K562 (cell line): Measurements from ENCODE around the gene EYA3. TPM values are rescaled to one million over a fixed set of nuclear protein-coding genes. Genes with fewer than 3 reads are reported as not detected.

Source experiments
- ATAC-seq: fragments of 200-7000 bp; cut with Tn5 transposase; 3 replicates; pipeline ENCODE4 v1.9.1; 2020; ENCODE audit warnings: moderate library complexity
- BruUV-seq: library from RNA; stranded (reverse); fragments of 400-500 nt; replicated peaks from 2 replicates; lab custom pipeline; 2021; lab: Mats Ljungman, UMichigan
- CTCF ChIA-PET: fragments of 300-600 bp; formaldehyde crosslinking; extraction: SDS; loops from one replicate; lab custom pipeline; 2021; ENCODE audit warnings: low intra/inter-chr PET ratio; lab: Yijun Ruan, JAX
- POLR2A ChIA-PET: fragments of 300-600, 350-650 bp; sonication (Branson Sonifier 250); formaldehyde crosslinking; extraction: SDS; loops from one replicate; lab custom pipeline; 2021; ENCODE audit warnings: antibody characterized with exemption, inconsistent platforms; lab: Yijun Ruan, JAX
- DNase-seq, 4 experiments: peaks; one replicate each; pipeline versions ENCODE4 v3.0.0 to v3.0.0-alpha.2; 2011 to 2018; ENCODE audit warnings: low spot score in 3 of 4, mixed read lengths in 3 of 4; ENCODE audit errors: extremely low read depth in 1 of 4
- FAIRE-seq: peaks from 2 replicates; lab custom pipeline; 2011; peaks lifted over from hg19 to GRCh38; lab: Jason Lieb, UNC
- H2AFZ ChIP-seq: 2 replicates; pipeline ENCODE4 v1.6.0; 2011; ENCODE audit warnings: low read depth, low read length, control low read depth, inconsistent platforms
- H3K27ac ChIP-seq: fragments of 200-600 bp; 3 replicates; pipeline ENCODE4 v1.8.0; 2011; ENCODE audit warnings: low read depth, mild to moderate bottlenecking, control low read depth, inconsistent platforms, low read length, moderate library complexity, mixed read lengths; ENCODE audit errors: extremely low read depth
- H3K27me3 ChIP-seq, 2 experiments: fragments of 300-600 bp in 1 of 2; 2 replicates in 1 of 2; 3 replicates in 1 of 2; pipeline versions ENCODE4 v1.6.0 to v1.8.0; 2011; ENCODE audit warnings: inconsistent platforms in 2 of 2, low read length in 2 of 2, mild to moderate bottlenecking in 1 of 2, mixed read lengths in 1 of 2, moderate library complexity in 1 of 2; ENCODE audit not compliant: control insufficient read depth in 2 of 2, insufficient read depth in 2 of 2
- H3K36me3 ChIP-seq: fragments of 300-600 bp; 3 replicates; pipeline ENCODE4 v1.8.0; 2011; ENCODE audit warnings: mild to moderate bottlenecking, low read length, inconsistent platforms; ENCODE audit not compliant: control insufficient read depth, insufficient read depth
- H3K4me1 ChIP-seq, 2 experiments: fragments of 200-600 bp in 1 of 2; replicated peaks in 1 of 2; 2 replicates in 1 of 2; 3 replicates in 1 of 2; pipeline versions ENCODE4 v1.5.1 to v1.8.0; 2011; ENCODE audit warnings: inconsistent platforms in 2 of 2, low read length in 2 of 2, mild to moderate bottlenecking in 1 of 2, mixed read lengths in 1 of 2, moderate library complexity in 1 of 2; ENCODE audit not compliant: control insufficient read depth in 2 of 2, insufficient read depth in 2 of 2
- H3K4me2 ChIP-seq: 2 replicates; pipeline ENCODE4 v1.6.1; 2011; ENCODE audit warnings: low read length, control low read depth, inconsistent platforms, mixed read lengths; ENCODE audit not compliant: insufficient read depth
- H3K4me3 ChIP-seq: fragments of 200-600 bp; sonication (generic), shearing (Covaris generic); 2 replicates; pipeline ENCODE4 v1.5.1; 2016; ENCODE audit warnings: control low read depth, inconsistent platforms
- H3K79me2 ChIP-seq: fragments of 200-600 bp; 3 replicates; pipeline ENCODE4 v1.8.0; 2011; ENCODE audit warnings: low read length, inconsistent platforms; ENCODE audit not compliant: control insufficient read depth, insufficient read depth
- H3K9ac ChIP-seq, 2 experiments: 2 replicates each; pipeline versions ENCODE4 v1.6.0 to v1.6.1; 2011; ENCODE audit warnings: low read depth in 2 of 2, low read length in 2 of 2, control low read depth in 1 of 2, inconsistent platforms in 1 of 2, mild to moderate bottlenecking in 1 of 2, mixed read lengths in 1 of 2; ENCODE audit not compliant: insufficient read depth in 1 of 2
- H3K9me1 ChIP-seq: one replicate; pipeline ENCODE4 v1.6.0; 2011; ENCODE audit warnings: inconsistent platforms, mild to moderate bottlenecking, low read length, moderate library complexity; ENCODE audit not compliant: control insufficient read depth, insufficient read depth
- H3K9me3 ChIP-seq: replicated peaks from 2 replicates; pipeline ENCODE4 v1.5.1; 2011; ENCODE audit warnings: low read depth, low read length, inconsistent platforms; ENCODE audit not compliant: control insufficient read depth, insufficient read depth
- H4K20me1 ChIP-seq: replicated peaks from 2 replicates; pipeline ENCODE4 v1.6.1; 2011; ENCODE audit warnings: low read length, inconsistent platforms, mixed read lengths; ENCODE audit not compliant: control insufficient read depth, insufficient read depth
- AFF1 ChIP-seq, 2 experiments: fragments of 450-650 bp; IDR thresholded peaks; 2 replicates each; pipeline ENCODE4 v1.6.1; 2018; ENCODE audit warnings: mild to moderate bottlenecking in 2 of 2, low read depth in 1 of 2; ENCODE audit not compliant: partially characterized antibody in 2 of 2
- ESRRA ChIP-seq: fragments of 450-650 bp; IDR thresholded peaks from 2 replicates; pipeline ENCODE4 v1.6.1; 2014; ENCODE audit warnings: low read depth, mild to moderate bottlenecking, moderate library complexity, borderline replicate concordance
- STAT5A ChIP-seq: IDR thresholded peaks from 2 replicates; pipeline ENCODE4 v1.6.1; 2012; ENCODE audit warnings: low read length, inconsistent platforms, borderline replicate concordance
- WGBS: fragments of 100-300 bp; shearing (Covaris generic); methylation state at CpG from one replicate; pipeline ENCODE4 v1.1.6; 2016; ENCODE audit warnings: low coverage, mixed read lengths; ENCODE audit not compliant: insufficient coverage; ENCODE audit errors: missing lambda C conversion rate; 5-methylcytosine and 5-hydroxymethylcytosine counted together
- in situ Hi-C: fragments of 300-500 bp; cut with MboI; formaldehyde crosslinking; loops from 4 replicates; pipeline ENCODE4 v1.15.0; 2018; ENCODE audit warnings: inconsistent platforms, mixed read lengths
- intact Hi-C: fragments of 100-400 bp; cut with micrococcal nuclease; formaldehyde crosslinking; loops from 2 replicates; pipeline ENCODE4 v1.14.2; 2022
- polyA plus RNA-seq, 8 experiments: library from polyadenylated mRNA; depleted of rRNA in 4 of 8; stranded (reverse) in 5 of 8; unstranded in 3 of 8; fragments of >200 nt; fragmentation: Nextera tagmentation in 2 of 8; fragmentation: Illumina TruSeq in 1 of 8; extraction: Ambion mirVana in 2 of 8; extraction: Trizol in 1 of 8; gene quantifications; 2 replicates each; pipeline versions ENCODE4 v1.2.1 to v1.2.3, GENCODE V29; 2011 to 2014; ENCODE audit warnings: inconsistent platforms in 1 of 8, missing spikeins in 1 of 8
- total RNA-seq, 7 experiments: library from RNA; depleted of rRNA in 6 of 7; stranded (reverse); fragments of >200 nt in 6 of 7; fragmentation: Illumina TruSeq in 2 of 7; extraction: Trizol in 2 of 7; gene quantifications; 2 replicates each; pipeline versions ENCODE4 v1.2.1 to v1.2.3, GENCODE V29; 2011 to 2021; ENCODE audit warnings: low replicate concordance in 1 of 7
- TF ChIP-seq, protein P1 (sequence below): sonication (generic); IDR thresholded peaks from 2 replicates; pipeline ENCODE4 v1.6.1; 2016
- TF ChIP-seq, protein P2 (sequence below), 2 experiments: fragments of 450-650 bp; IDR thresholded peaks; 2 replicates each; pipeline ENCODE4 v1.6.1; 2016; ENCODE audit warnings: mild to moderate bottlenecking in 2 of 2, borderline replicate concordance in 1 of 2, low read depth in 1 of 2, moderate library complexity in 1 of 2

The EYA3 gene
- total and polyA plus RNA-seq, 9 of the 15 experiments (the other 6 are each of a cell fraction or from before 2014, with no cell fraction given): 21.7 to 64.0 (median 43.6) TPM

- H4K20me1 ChIP-seq: no peaks in the 10 kb centered on the region
- POLR2A ChIA-PET: interaction anchor here (1.0 kb wide), 1 partner anchor 12 kb away, joined by 3 read pairs; no protein-coding TSS in a partner anchor
- intact Hi-C loops: no loop called here
- no TSS peak for BruUV-seq
- H3K4me3 ChIP-seq: no peak overlapping the region
- H3K9ac ChIP-seq: no peak overlapping the region
- no peaks in the 10 kb centered on the region for H3K79me2 ChIP-seq
- DNase-seq (peak in 1 of 4 experiments; percentile 36), ATAC-seq (no peak), FAIRE-seq (no peak)
- H3K4me1 ChIP-seq: peaks cover 9 to 16% of the 10 kb centered on the region in 2 experiments; a peak in 4 of 5 replicates
- H2AFZ ChIP-seq: peak overlapping the region; percentile 30
- no peak overlapping the region; the same call in 2 of the 3 replicates for H3K27ac ChIP-seq
- H3K9me1 ChIP-seq: no peaks in the 10 kb centered on the region
- 19% methylated on average over 11 of the region's 11 CpGs for WGBS
- in situ Hi-C loops: no loop called here
- no peaks in the 10 kb centered on the region for H3K27me3 ChIP-seq
- H3K36me3 ChIP-seq: no peaks in the 10 kb centered on the region
- H3K9me3 ChIP-seq: no peaks in the 10 kb centered on the region
- H3K4me2 ChIP-seq: no peak overlapping the region
- CTCF ChIA-PET: no interaction called here
- TF ChIP-seq STAT5A: peak; percentile 59; the same call in 1 of the 2 replicates
- peak in 1 of 2 experiments; percentile 34 for TF ChIP-seq AFF1 (IDR thresholded peaks at IDR 0.05; ENCODE audit: low read depth in 1 of 2, partially characterized antibody in 2 of 2)
- TF ChIP-seq ESRRA: peak; percentile 86
- TF ChIP-seq, protein P1, sequence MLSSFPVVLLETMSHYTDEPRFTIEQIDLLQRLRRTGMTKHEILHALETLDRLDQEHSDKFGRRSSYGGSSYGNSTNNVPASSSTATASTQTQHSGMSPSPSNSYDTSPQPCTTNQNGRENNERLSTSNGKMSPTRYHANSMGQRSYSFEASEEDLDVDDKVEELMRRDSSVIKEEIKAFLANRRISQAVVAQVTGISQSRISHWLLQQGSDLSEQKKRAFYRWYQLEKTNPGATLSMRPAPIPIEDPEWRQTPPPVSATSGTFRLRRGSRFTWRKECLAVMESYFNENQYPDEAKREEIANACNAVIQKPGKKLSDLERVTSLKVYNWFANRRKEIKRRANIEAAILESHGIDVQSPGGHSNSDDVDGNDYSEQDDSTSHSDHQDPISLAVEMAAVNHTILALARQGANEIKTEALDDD: peak; percentile 53; the same call in 1 of the 2 replicates
- TF ChIP-seq, protein P2, sequence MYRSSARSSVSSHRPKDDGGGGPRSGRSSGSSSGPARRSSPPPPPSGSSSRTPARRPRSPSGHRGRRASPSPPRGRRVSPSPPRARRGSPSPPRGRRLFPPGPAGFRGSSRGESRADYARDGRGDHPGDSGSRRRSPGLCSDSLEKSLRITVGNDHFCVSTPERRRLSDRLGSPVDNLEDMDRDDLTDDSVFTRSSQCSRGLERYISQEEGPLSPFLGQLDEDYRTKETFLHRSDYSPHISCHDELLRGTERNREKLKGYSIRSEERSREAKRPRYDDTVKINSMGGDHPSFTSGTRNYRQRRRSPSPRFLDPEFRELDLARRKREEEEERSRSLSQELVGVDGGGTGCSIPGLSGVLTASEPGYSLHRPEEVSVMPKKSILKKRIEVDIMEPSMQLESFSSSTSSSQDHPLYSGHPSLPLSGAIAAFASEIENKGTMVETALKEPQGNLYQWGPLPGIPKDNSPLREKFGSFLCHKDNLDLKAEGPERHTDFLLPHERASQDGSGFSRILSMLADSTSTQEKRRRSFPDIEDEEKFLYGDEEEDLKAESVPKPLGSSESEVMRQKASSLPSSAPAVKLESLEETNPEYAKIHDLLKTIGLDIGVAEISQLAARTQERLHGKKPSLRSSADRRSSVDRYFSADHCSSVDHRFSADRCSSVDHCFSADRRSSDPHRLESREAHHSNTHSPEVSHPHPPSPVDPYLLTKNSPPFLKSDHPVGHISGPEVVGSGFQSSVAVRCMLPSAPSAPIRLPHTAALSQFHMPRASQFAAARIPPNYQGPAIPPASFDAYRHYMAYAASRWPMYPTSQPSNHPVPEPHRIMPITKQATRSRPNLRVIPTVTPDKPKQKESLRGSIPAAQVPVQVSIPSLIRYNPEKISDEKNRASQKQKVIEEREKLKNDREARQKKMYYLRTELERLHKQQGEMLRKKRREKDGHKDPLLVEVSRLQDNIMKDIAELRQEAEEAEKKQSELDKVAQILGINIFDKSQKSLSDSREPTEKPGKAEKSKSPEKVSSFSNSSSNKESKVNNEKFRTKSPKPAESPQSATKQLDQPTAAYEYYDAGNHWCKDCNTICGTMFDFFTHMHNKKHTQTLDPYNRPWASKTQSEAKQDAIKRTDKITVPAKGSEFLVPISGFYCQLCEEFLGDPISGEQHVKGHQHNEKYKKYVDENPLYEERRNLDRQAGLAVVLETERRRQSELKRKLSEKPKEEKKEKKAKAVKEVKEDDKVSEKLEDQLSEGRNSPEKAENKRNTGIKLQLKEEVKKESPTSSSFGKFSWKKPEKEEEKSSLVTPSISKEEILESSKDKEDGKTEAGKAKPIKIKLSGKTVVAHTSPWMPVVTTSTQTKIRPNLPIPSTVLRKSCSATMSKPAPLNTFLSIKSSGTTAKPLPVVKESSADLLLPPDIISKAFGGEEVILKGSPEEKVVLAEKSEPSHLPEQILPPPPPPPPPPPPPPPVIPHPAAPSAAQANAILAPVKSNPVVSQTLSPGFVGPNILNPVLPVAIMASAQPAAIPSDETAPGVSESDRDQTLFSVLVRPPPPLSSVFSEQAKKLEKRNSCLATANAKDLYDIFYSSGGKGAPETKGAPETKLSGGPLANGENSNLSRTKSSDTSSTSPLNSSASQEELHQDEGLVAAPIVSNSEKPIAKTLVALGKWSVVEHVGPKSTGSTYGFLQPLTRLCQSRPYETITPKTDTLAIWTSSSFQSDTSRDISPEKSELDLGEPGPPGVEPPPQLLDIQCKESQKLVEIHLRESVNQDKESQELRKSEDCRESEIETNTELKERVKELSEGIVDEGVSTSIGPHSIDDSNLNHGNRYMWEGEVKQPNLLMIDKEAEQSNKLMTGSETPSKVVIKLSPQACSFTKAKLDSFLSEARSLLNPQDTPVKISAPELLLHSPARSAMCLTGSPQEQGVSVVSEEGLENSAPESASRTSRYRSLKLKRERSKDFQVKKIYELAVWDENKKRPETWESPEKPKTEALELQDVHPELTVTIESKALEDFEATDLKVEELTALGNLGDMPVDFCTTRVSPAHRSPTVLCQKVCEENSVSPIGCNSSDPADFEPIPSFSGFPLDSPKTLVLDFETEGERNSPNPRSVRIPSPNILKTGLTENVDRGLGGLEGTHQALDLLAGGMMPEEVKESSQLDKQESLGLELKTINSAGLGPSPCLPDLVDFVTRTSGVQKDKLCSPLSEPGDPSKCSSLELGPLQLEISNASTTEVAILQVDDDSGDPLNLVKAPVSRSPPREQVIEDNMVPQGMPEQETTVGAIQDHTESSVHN (IDR thresholded peaks at IDR 0.05; ENCODE audit: borderline replicate concordance in 1 of 2, low read depth in 1 of 2): peak in 1 of 2 experiments; percentile 31; a peak in 1 of 4 replicates
These were observed 44.1 kb upstream of the EYA3 start for GRCh38 chr1:28132171-28133167.
